HEK293T (cell line): ENCODE results near the gene THAP3.

Source experiments
- ARNT ChIP-seq: fragments of 450-650 bp; IDR thresholded peaks from 2 replicates; pipeline ENCODE4 v1.6.1; 2017; ENCODE audit warnings: mild to moderate bottlenecking
- BHLHE40 ChIP-seq: fragments of 450-650 bp; IDR thresholded peaks from 2 replicates; pipeline ENCODE4 v1.6.1; 2016; ENCODE audit warnings: mild to moderate bottlenecking, moderate library complexity, borderline replicate concordance
- ELF4 ChIP-seq: fragments of 450-650 bp; IDR thresholded peaks from 2 replicates; pipeline ENCODE4 v1.6.1; 2017; ENCODE audit warnings: antibody characterized with exemption
- FOXA1 ChIP-seq: fragments of 450-650 bp; IDR thresholded peaks from 2 replicates; pipeline ENCODE4 v1.6.1; 2016; ENCODE audit warnings: mild to moderate bottlenecking
- FOXK2 ChIP-seq: fragments of 450-650 bp; IDR thresholded peaks from 2 replicates; pipeline ENCODE4 v1.6.1; 2016; ENCODE audit warnings: mild to moderate bottlenecking
- FOXM1 ChIP-seq: fragments of 450-650 bp; IDR thresholded peaks from 2 replicates; pipeline ENCODE4 v1.6.1; 2017; ENCODE audit warnings: mild to moderate bottlenecking, borderline replicate concordance
- HDGF ChIP-seq: fragments of 450-650 bp; IDR thresholded peaks from 2 replicates; pipeline ENCODE4 v1.6.1; 2017; ENCODE audit warnings: antibody characterized with exemption, borderline replicate concordance
- L3MBTL2 ChIP-seq: fragments of 450-650 bp; conservative IDR thresholded peaks from 2 replicates; pipeline ENCODE4 v1.6.1; 2016; ENCODE audit warnings: mild to moderate bottlenecking
- NFRKB ChIP-seq: fragments of 450-650 bp; IDR thresholded peaks from 2 replicates; pipeline ENCODE4 v1.6.1; 2016; ENCODE audit warnings: mild to moderate bottlenecking, moderate library complexity
- PKNOX1 ChIP-seq: fragments of 450-650 bp; IDR thresholded peaks from 2 replicates; pipeline ENCODE4 v1.6.1; 2016
- SP1 ChIP-seq: fragments of 450-650 bp; IDR thresholded peaks from 2 replicates; pipeline ENCODE4 v1.6.1; 2017
- SUZ12 ChIP-seq: fragments of 450-650 bp; IDR thresholded peaks from 2 replicates; pipeline ENCODE4 v1.6.1; 2016; ENCODE audit warnings: mild to moderate bottlenecking
- TARDBP ChIP-seq: fragments of 450-650 bp; IDR thresholded peaks from 2 replicates; pipeline ENCODE4 v1.6.1; 2016
- ZNF384 ChIP-seq: fragments of 450-650 bp; IDR thresholded peaks from 2 replicates; pipeline ENCODE4 v1.6.1; 2016

- TF ChIP-seq BHLHE40: no peak
- no peak for TF ChIP-seq SP1
- TF ChIP-seq FOXK2: no peak
- TF ChIP-seq SUZ12: no peak
- no peak for TF ChIP-seq ELF4
- no peak for TF ChIP-seq HDGF
- no peak for TF ChIP-seq TARDBP
- no peak for TF ChIP-seq FOXA1
- no peak for TF ChIP-seq FOXM1
- no peak for TF ChIP-seq ZNF384
- TF ChIP-seq NFRKB: no peak
- TF ChIP-seq PKNOX1: no peak
- TF ChIP-seq ARNT: no peak
- no peak for TF ChIP-seq L3MBTL2
Measured at GRCh38 chr1:6637770-6638169, 13.1 kb downstream of the THAP3 start.
